ENCODE data around the gene APP.
A peak's percentile ranks its signal among the peaks of the same experiment; 100 is the strongest.
"Not testable (repeated sequence)": the region's sequence is repeated elsewhere in the genome, so short reads cannot be mapped to it uniquely, and the experiment has no call there.

Gene APP

DNA sequence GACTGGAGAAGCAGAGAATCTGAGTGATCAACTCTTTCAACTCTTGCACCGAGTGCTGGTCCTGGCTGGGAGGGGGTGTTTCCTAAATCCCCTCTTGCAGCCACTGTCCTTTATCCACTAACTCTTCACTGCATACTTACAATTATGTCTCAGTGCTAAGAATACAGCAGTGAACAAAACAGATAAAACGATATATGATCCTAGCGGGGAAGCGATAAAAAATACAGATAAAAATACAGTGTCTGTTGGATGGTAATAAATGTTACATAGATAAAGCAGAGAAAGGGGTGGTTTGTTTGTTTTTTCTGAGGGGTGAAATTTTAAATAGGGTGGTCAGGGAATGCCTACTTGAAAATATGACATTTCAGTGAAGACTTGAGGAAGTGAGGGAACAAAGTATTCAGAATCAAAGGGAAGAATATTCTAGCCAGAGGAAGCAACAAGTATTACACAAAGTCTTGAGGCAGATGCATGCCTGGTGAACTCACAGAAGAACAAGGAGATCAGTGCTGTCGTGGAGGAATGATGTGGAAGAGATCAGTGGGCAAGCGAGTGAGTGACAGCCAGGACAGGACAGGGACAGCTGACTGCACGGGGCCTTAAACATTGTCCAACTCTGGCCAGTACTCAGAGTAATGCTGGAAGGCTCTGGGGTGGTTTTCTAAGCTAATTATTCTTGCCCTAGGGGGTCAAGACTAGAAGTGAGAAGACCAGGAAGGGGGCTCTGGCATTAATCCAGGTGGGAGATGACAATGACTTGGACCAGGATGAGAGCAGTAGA is 110.0 kb downstream of the APP start:
- DNase-seq, result no peak

DNA sequence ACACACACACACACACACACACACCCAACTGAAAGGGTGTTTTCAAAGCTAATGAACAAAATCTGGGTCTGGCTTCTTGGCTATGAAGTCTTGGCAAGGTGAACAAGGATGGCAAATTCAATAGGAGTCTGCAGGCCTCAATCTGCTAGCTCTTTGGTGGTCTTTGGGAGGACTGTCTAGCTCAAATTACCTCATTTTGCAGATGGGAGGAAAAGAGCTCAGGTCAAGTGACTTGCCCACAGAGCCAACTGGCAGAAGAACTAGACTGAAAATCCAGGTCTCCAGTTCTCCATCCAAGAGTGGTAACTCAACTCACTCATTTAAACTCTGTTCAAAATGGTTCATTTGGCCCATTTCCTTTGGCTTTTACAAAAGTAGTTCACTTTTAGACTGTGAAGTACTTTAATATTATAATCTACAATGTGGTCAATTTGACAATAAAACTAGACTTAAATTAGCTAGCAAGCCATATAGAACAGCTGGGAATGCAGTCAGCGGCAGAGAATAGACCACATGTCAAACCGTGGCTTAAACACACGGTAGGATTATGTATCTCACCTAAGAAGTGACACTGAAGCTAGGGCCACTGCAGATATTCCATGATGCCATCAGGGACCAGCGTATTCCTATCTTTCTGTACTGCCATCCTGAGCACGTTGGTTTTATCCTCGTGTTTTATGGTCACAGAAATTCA is 112.9 kb downstream of the APP start:
- no peak for DNase-seq

DNA sequence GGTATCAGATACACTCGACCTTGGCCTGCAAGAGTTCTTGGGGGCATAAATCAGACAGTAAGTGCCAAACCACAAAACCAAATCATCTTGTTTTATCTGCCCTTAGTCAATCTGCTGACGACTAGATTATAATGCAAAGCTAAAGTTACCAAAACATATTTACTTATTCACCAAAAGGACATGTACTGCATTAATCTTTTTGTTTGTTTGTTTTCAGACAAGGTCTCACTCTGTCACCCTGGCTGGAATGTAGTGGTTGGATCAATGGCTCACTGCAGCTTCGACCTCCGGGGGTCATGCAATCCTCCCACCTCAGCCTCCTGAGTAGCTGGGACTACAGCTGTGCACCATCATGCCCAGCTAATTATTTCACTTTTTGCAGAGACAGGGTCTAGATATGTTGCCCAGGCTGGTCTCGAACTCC is 114.7 kb downstream of the APP start:
- no peak for DNase-seq

DNA sequence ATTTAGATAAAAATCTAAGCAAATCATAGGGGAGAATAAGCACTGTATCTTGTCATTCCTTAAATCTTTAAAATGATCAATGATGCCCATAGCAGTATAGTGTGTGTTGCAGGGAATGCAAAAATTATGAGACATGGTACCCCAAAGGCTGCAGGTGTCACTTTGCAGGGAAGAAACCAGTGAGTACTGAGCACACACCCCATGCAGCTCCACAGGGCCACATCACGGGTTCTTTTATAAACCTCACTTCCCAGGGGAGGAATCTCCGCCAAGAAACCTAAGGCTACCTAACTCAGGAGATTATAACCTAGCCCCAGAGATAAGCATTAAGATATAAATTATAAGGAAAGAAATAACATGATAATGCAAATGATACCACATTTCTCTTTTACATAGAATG is 115.6 kb downstream of the APP start:
- no peak for DNase-seq

DNA sequence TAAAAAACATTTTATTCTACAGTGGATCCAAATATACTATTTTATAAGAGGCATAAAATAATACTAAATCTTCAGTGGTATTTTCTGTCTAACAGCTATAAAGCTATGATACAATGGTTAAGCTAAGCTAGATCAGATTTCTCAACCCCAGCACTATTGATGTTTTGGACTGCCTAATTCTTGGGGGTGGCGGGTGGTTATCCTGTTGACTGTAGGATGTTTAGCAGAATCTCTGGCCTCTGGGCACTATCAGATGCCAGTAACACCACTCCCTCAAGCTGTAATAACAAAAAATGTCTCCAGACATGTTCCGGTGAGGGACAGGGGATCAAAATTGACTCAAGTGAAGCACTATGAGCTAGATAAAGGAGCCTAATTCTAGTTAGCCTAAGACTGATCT is 118.5 kb downstream of the APP start:
- no peak for DNase-seq

DNA sequence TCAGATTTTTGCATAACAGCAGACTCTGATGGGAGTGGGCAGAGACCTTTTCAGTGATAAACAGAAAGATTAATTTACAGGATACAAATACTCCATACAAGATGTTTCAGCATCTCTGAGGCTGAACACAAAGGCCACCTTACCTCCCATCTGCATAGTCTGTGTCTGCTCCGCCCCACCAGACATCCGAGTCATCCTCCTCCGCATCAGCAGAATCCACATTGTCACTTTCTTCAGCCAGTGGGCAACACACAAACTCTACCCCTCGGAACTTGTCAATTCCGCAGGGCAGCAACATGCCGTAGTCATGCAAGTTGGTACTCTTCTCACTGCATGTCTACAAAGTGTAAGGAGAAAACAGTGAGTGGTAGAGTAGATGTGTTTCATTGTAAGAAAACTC is 119.7 kb downstream of the APP start:
- no peak for DNase-seq

DNA sequence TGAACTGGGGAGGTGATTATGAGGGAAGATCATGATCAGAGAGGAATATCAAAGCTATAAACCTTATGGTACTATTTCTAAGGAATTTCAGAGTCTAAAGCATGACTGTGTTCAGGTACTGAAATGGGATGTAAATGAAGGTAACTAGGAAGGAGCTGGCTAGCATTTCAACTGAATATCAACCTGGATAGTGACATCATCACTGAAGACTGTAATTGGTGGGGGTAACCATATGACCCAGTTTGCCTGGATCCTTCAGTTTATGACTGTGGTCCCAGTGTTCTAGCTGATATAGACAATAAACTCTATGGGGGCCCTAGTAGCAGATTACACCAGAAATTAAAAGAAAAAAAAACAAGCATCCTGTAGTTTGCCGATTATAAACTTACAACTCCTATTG is 120.8 kb downstream of the APP start:
- no peak for DNase-seq

DNA sequence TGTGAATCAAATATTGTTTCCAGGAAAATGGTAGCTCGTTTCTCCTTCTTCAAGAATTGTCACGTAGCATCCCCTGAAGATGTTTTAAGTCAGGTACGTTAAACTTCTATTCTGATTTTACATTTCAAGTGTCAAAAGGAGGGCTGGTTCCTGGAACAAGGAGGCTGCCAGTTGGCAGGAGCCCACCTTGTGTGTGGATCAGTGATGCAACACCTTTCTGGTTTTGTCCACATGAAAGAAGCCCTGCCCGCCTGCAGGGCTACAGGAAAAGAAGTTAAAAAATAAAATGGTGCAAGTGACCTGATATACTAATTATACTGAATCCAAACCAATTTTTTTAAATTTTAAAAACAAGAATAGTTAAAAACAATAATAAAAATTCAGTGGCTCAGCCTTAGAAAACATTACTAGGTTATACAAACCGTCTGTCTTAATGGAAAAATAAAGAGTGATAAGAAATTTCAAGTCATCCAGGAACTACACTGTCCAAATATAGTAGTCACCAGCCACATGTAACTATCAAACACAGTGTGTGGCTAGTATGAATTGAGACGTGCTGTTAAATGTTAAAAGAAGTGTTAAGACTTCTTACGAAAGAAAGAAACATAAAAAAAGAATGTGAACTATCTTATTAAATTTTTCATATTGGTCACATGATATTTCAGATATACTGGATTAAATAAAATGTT is 123.1 kb downstream of the APP start:
- no peak for DNase-seq

DNA sequence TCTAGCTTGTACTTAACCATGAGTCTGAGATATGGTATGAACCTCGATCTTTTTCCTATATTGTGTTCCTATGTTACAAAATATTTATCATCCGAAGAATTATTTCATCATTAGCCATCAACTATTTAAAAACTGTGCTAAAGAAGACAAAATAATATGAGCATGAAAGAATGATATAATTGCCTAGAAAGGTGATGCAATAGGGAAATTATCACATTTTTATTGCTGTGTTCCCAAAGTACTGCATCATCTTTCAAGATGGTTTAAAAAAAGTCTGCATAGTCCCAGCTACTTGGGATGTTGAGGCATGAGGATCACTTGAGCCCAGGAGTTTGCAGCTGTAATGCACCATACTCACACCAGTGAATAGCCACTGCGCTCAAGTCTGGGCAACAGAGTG is 126.7 kb downstream of the APP start:
- DNase-seq, result no peak

DNA sequence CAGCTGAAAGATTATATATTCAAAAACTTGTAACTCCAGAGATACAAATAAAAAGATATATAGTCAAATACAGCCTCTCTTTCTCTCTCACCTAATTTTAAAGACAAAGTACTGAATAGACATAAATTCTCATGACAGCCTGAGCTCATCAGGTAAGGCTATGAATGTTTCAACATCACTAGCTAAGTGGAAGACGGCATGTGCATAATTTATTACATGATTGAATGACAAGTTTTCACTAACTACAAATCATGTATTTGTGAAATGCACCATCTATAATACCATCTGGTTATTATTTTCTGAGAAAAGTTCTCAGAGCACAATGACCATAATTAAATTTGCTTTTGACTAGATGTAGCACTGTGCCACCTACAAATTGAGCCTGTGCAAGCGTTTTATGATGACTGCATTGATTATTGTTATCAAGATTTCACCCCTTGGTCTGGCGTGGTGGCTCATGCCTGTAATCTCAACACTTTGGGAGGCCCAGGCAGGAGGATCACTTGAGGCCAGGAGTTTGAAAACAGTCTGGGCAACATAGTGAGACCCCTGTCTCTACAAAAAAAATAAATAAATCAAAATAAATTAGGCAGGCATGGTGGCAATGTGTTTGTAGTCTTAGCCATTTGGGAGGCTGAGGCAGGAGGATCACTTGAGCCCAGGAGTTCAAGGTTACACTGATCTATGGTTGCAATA is 128.2 kb downstream of the APP start:
- DNase-seq, result no peak

DNA sequence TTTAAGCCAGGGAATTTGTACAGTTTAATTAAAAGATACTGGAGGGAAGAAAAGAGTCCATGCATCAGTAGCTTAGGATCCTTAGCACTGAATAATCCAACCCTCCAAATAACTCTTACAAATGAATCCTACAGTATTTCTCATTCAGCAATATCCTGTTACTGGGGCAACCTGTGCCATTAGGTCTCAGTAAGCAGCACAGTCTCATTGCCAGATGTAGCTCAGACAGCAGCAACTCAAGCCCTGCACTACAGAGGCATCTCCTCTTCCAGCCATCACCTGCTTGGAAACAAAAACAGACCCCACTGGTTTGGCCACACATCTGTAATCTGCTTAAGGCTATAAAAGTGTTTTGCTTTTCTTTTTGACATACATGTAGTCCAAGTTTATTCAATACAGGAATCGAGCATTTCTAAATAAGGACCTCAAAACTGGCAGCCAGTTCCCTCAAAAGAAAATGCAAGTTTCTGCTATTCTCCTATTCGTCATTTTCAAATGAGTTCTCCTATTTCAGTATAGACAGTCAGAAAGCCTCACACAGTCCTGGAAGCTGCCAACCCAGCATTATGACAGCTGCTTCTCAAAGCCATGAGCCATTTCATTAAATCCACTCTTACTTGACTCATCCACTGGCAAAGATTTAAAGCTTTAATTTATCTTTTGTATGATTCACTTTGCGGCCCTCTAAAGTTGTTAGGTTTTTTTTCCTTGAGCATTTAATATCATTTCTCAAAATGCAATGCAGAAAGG is 129.0 kb downstream of the APP start:
- DNase-seq, result peak; percentile 25

DNA sequence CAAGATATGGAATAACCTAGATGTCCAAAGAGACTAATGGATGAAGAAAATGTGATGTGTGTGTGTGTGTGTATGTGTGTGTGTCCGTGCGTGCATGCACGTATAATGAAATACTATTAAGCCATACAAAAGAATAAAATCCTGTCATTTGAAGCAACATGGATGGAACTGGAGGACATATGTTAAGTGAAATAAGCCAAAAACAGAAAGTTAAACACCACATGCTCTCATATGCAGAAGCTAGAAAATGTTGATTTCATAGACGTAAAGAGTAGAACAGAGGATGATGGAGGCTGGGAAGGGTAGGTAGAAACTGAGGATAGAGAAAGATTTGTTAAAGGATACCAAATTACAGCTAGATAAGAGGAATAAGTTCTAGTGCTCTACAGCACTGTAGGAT is 133.7 kb downstream of the APP start:
- no peak for DNase-seq

DNA sequence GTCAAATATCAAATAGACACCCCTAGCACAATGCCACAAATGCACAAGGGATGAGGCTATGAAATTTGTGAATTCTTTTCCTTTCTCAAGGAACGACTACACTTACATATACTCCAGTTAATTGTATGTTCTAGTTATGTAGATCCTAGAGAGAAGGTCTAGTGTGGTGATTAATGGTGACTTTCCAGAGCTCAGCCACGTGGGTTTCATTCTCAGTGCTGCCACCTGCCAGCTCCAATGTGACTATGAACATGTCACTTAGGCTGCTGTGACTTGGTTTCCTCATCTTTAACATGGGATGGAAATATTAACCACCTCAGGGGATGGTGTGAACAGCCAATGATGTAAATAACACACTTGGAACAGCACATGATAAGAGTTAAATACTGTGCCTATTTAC is 138.3 kb downstream of the APP start:
- no peak for DNase-seq

DNA sequence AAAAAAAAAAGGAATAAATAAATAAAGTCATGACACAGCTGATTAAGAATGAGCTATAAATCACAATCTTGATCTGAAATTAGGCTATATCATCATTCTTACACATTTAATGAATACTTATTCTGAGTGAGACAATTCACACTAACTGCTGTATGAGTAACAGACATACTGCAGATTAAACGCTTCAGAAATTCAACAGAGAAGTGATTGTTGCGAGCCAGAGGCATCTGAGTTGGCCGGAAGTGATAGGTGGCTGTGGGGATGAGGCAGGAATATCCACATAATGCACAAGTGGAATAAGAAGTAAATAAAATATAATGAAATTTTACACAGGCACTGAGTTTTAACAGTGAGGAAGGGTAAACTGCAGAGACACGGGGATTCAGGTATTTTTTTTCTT is 142.4 kb downstream of the APP start:
- no peak for DNase-seq

DNA sequence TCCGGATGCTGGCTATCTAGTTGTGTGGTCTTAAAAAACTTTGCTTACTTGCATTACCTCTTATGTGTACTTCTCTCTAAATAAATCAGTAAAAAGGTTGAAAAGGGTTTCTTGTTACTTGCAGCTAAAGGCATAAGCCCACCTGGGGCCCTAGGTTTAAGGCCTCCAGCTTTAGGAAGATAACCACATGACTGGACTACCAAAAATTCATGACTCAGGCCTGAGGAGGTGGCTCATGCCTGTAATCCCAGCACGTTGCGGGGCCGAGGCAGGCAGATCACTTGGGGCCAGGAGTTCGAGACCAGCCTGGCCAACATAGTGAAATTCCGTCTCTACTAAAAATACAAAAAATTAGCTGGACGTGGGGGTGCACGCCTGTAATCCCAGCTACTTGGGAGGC is 142.9 kb downstream of the APP start:
- no peak for DNase-seq

DNA sequence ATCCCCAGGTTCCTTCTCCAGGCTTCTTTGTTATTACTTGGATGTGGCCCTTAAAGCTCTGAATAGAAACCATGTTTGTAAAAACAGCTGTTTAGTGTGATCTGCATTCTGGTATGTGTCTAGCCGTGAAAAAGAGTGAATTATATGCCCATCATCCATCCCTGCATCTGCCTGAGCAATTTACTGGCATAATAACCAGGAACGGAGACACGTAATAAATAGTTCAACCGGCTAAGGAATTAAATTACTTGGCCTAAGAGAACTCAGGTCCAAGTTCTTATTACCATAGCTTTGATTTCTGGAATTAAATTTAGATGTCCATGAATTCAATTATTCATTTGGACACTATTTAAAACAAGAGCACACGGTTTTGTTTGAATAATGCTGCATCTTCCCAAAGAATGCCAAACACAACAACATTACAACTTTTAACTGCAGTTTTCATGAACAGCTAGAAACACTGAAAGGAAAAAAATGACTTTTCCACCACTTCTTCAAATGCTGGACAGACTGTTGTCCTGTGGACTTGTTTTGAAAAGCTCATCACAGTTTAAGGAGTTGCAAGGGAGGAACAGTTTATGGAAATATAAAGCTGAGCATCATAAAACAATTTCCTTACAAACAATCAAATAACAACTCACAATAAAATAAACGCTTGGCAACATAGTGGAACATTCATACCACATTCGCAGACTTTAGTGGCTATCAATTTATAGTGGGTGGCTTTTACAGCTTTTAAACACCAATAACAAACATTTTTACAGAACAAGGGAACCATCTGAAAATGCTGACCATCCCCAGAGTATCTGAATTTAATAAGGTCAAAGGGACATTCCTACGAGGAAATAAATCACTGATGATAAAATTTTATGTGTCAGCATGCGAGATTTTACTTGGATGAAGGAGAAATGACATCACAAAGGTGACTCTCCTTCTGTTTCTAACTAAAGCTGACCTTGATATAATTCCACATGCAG is 144.7 kb downstream of the APP start:
- no peak for DNase-seq

DNA sequence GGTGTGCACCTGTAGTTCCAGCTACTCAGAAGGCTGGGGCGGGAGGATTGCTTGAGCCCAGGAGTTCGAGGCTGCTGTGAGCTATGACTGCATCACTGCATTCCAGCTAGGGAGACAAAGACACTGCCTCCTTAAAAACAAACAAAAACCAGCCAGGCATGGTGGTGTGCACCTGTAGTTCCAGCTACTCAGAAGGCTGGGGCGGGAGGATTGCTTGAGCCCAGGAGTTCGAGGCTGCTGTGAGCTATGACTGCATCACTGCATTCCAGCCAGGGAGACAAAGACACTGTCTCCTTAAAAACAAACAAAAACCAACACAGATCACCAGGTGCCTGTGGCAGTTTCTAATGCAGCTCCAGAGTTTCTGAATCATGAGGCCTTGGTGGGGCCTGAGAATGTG is 147.2 kb downstream of the APP start:
- DNase-seq, result not testable (repeated sequence)

DNA sequence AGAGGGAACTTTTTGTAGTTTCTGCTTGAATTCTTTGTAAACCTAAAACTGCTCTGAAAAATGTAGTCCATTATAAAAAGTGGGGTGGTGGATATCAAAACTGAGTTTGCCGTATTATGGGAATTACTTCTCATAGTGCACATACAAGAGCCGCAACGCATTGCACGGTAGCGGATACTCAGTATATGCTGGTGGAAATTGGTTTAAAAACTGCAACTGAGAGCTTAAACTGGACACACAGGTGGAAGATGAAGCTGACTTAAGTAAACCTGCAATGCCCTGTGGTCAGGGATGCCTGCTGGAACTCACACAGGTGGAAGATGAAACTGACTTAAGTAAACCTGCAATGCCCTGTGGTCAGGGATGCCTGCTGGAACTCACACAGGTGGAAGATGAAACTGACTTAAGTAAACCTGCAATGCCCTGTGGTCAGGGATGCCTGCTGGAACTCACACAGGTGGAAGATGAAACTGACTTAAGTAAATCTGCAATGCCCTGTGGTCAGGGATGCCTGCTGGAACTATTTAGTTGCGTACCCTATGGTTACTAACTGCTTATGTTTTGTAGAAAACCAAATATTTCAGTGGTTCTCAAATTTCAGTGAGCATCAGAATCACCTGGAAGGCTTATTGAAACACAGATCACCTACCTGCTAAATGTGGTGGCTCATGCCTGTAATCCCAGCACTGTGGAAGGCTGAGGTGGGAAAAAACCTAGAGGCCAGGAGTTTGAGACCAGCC is 147.8 kb downstream of the APP start:
- DNase-seq, result not testable (repeated sequence)

DNA sequence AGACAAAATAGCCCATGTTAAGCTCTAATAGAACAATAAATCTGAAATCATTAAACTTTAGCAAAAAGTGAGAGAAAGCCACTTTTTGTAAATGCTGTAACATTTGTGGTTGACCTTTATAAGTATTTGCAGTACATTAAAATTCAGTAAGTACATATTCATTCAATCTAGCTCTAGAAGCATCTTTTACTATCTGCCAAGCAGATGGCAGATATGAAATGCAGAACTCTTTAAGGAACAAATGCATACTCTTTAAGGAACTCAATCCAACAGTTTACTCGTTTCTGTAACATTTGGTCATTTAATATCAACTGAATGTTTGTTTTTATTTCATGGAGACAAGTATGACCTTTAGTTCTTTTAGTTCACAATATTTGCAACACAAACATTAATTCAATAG is 150.1 kb downstream of the APP start:
- no peak for DNase-seq

DNA sequence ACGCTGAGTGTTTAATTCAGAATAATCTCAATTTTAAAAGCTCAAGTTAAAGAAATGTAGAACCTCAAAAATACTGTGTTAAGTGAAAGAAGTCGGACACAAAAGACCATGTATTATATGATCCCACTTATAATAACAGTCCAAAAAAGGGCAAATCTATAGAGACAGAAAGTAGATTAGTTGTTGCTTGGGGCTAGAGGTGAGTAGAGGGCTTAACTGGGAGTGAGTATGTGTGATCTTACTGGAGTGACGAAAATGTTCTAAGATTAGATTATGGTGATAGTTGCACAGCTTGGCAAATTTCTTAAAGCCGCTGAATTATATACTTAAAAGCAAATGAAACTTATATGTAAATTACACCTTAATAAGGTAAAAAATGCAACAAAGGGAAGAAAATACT is 150.5 kb downstream of the APP start:
- no peak for DNase-seq

DNA sequence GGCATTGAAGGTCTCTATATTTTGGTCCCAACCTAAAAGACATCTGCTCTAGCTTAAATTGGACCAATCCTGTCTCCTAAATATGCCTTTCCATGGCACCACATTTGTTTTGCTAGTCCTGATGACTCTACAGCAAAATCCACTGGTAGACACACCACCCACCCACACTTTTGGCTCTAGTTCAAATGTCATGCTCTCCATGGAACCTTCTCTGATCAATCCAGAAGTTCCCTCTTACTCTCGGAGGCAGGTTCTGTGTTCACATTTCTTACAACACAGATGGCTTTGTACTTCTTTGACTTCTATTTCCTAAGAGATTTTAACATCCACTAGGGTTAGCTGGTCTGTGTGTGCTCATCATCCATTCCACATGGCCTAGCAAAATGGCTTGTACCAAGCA is 151.3 kb downstream of the APP start:
- no peak for DNase-seq

Measured in NCI-H1694 (cell line).